ENCODE measurements around the gene C12orf75.
"Not testable (repeated sequence)": the region's sequence is repeated elsewhere in the genome, so short reads cannot be mapped to it uniquely, and the experiment has no call there.

Gene C12orf75

GRCh38 chr12:105382771-105383622 is 52.5 kb downstream of the C12orf75 start:
- peak; percentile 79 for DNase-seq

GRCh38 chr12:105384220-105384619 is 53.7 kb downstream of the C12orf75 start:
- no peak for DNase-seq

GRCh38 chr12:105384916-105385535 is 54.5 kb downstream of the C12orf75 start:
- no peak for DNase-seq

- no peak for DNase-seq
Measured at GRCh38 chr12:105386431-105386830, 55.9 kb downstream of the C12orf75 start.

- DNase-seq: no peak
Measured at GRCh38 chr12:105391231-105391630, 60.7 kb downstream of the C12orf75 start.

- no peak for DNase-seq
Measured at GRCh38 chr12:105393587-105393986, 63.1 kb downstream of the C12orf75 start.

- DNase-seq: no peak
Measured at GRCh38 chr12:105396024-105396423, 65.5 kb downstream of the C12orf75 start.

GRCh38 chr12:105396983-105397382 is 66.5 kb downstream of the C12orf75 start:
- no peak for DNase-seq

GRCh38 chr12:105398930-105399329 is 68.4 kb downstream of the C12orf75 start:
- no peak for DNase-seq

GRCh38 chr12:105399428-105400081 is 69.1 kb downstream of the C12orf75 start:
- no peak for DNase-seq

- DNase-seq: no peak
Measured at GRCh38 chr12:105400227-105400626, 69.7 kb downstream of the C12orf75 start.

- no peak for DNase-seq
Measured at GRCh38 chr12:105401198-105401597, 70.7 kb downstream of the C12orf75 start.

- peak; percentile 59 for DNase-seq
Measured at GRCh38 chr12:105402366-105402765, 71.9 kb downstream of the C12orf75 start.

- DNase-seq: no peak
Measured at GRCh38 chr12:105403095-105403494, 72.6 kb downstream of the C12orf75 start.

- not testable (repeated sequence) for DNase-seq
Measured at GRCh38 chr12:105404134-105404533, 73.6 kb downstream of the C12orf75 start.

- no peak for DNase-seq
Measured at GRCh38 chr12:105406497-105406896, 76.0 kb downstream of the C12orf75 start.

GRCh38 chr12:105409279-105409678 is 78.8 kb downstream of the C12orf75 start:
- DNase-seq: no peak

GRCh38 chr12:105409801-105410471 is 79.4 kb downstream of the C12orf75 start:
- DNase-seq: peak; percentile 66

- DNase-seq: no peak
Measured at GRCh38 chr12:105413911-105414487, 83.5 kb downstream of the C12orf75 start.

- DNase-seq: no peak
Measured at GRCh38 chr12:105417732-105418131, 87.2 kb downstream of the C12orf75 start.

- DNase-seq: no peak
Measured at GRCh38 chr12:105418229-105418628, 87.7 kb downstream of the C12orf75 start.

GRCh38 chr12:105418821-105419291 is 88.4 kb downstream of the C12orf75 start:
- no peak for DNase-seq

- peak; percentile 79 for DNase-seq
Measured at GRCh38 chr12:105419606-105420005, 89.1 kb downstream of the C12orf75 start.

Measured in NCI-H82 (cell line).